Mesothelial cell of epicardium (in vitro differentiated cells): ENCODE measurements around the gene ALDH1B1. TPM values are rescaled to one million over a fixed set of nuclear protein-coding genes. Genes with fewer than 3 reads are reported as not detected.
"Not testable (repeated sequence)": the region's sequence is repeated elsewhere in the genome, so short reads cannot be mapped to it uniquely, and the experiment has no call there.

Experiments
- DNase-seq, 2 experiments: peaks; one replicate each; pipeline ENCODE4 v3.0.0; 2021; ENCODE audit warnings: low spot score in 2 of 2; ENCODE audit not compliant: unreplicated experiment in 2 of 2
- H3K27ac Mint-ChIP-seq: 2 replicates; pipeline ENCODE4 v1.8.0; 2021; ENCODE audit warnings: mixed read lengths
- H3K27me3 Mint-ChIP-seq: 2 replicates; pipeline ENCODE4 v1.8.0; 2021; ENCODE audit warnings: low read depth, mixed read lengths
- H3K36me3 Mint-ChIP-seq: 2 replicates; pipeline ENCODE4 v1.8.0; 2021; ENCODE audit warnings: mixed read lengths
- H3K4me1 Mint-ChIP-seq: 2 replicates; pipeline ENCODE4 v1.8.0; 2021; ENCODE audit warnings: mixed read lengths
- H3K4me3 Mint-ChIP-seq: 2 replicates; pipeline ENCODE4 v1.8.0; 2021; ENCODE audit warnings: mild to moderate bottlenecking, moderate library complexity, mixed read lengths
- H3K9me3 Mint-ChIP-seq: 2 replicates; pipeline ENCODE4 v1.8.0; 2021; ENCODE audit warnings: mixed read lengths
- CTCF ChIP-seq: fragments of 200-600 bp; sonication (generic); IDR thresholded peaks from one replicate; pipeline ENCODE4 v1.5.0; 2021; ENCODE audit warnings: antibody characterized with exemption; ENCODE audit not compliant: unreplicated experiment
- total RNA-seq: library from RNA; stranded (reverse); gene quantifications from 3 replicates; pipeline ENCODE4 v1.2.1, GENCODE V29; 2021

ALDH1B1 gene
- total RNA-seq, 1 donor from 2014 or later, result 17.5 TPM

GRCh38 chr9:38372762-38373619, 19.5 kb upstream of the ALDH1B1 start:
- Mint-ChIP-seq H3K9me3 (no peaks in the 10 kb centered on the region), H3K4me3 (no peak overlapping the region), H3K27ac (no peak overlapping the region), H3K4me1 (peaks cover 6% of the 10 kb centered on the region), H3K27me3 (peaks cover 12% of the 10 kb centered on the region), H3K36me3 (no peaks in the 10 kb centered on the region)
- no peak for DNase-seq
- TF ChIP-seq CTCF, result no peak

GRCh38 chr9:38373679-38374078, 18.8 kb upstream of the ALDH1B1 start:
- H3K4me1 Mint-ChIP-seq, result peaks cover 6% of the 10 kb centered on the region
- TF ChIP-seq CTCF, result no peak
- peaks cover 12% of the 10 kb centered on the region for H3K27me3 Mint-ChIP-seq
- no peak overlapping the region for H3K27ac Mint-ChIP-seq
- DNase-seq, result no peak
- H3K9me3 Mint-ChIP-seq, result no peaks in the 10 kb centered on the region
- H3K36me3 Mint-ChIP-seq, result no peaks in the 10 kb centered on the region
- H3K4me3 Mint-ChIP-seq, result no peak overlapping the region

- H3K4me3 Mint-ChIP-seq, result no peak overlapping the region
- peaks cover 6% of the 10 kb centered on the region for H3K4me1 Mint-ChIP-seq
- peaks cover 9% of the 10 kb centered on the region for H3K27me3 Mint-ChIP-seq
- H3K27ac Mint-ChIP-seq, result no peak overlapping the region
- no peaks in the 10 kb centered on the region for H3K9me3 Mint-ChIP-seq
- no peaks in the 10 kb centered on the region for H3K36me3 Mint-ChIP-seq
- no peak for DNase-seq
- no peak for TF ChIP-seq CTCF
Observed at GRCh38 chr9:38374847-38375571, 17.5 kb upstream of the ALDH1B1 start.

GRCh38 chr9:38375572-38375963, 16.9 kb upstream of the ALDH1B1 start:
- DNase-seq, result no peak
- H3K4me3 Mint-ChIP-seq, result no peak overlapping the region
- peaks cover 9% of the 10 kb centered on the region for H3K27me3 Mint-ChIP-seq
- H3K4me1 Mint-ChIP-seq, result peaks cover 7% of the 10 kb centered on the region
- H3K9me3 Mint-ChIP-seq, result no peaks in the 10 kb centered on the region
- H3K36me3 Mint-ChIP-seq, result no peaks in the 10 kb centered on the region
- no peak overlapping the region for H3K27ac Mint-ChIP-seq
- no peak for TF ChIP-seq CTCF

GRCh38 chr9:38376021-38376670, 16.4 kb upstream of the ALDH1B1 start:
- H3K27ac Mint-ChIP-seq, result no peak overlapping the region
- H3K36me3 Mint-ChIP-seq, result no peaks in the 10 kb centered on the region
- peaks cover 5% of the 10 kb centered on the region for H3K27me3 Mint-ChIP-seq
- no peaks in the 10 kb centered on the region for H3K9me3 Mint-ChIP-seq
- no peak for DNase-seq
- H3K4me1 Mint-ChIP-seq, result peaks cover 12% of the 10 kb centered on the region
- TF ChIP-seq CTCF, result no peak
- no peak overlapping the region for H3K4me3 Mint-ChIP-seq

- not testable (repeated sequence) for H3K4me3 Mint-ChIP-seq, H3K9me3 Mint-ChIP-seq, H3K27ac Mint-ChIP-seq, H3K27me3 Mint-ChIP-seq, DNase-seq, H3K36me3 Mint-ChIP-seq
- peaks cover 15% of the 10 kb centered on the region for H3K4me1 Mint-ChIP-seq
Observed at GRCh38 chr9:38377336-38378083, 15.0 kb upstream of the ALDH1B1 start.
